ENCODE results near the gene CATSPER3.

Gene CATSPER3

DNA sequence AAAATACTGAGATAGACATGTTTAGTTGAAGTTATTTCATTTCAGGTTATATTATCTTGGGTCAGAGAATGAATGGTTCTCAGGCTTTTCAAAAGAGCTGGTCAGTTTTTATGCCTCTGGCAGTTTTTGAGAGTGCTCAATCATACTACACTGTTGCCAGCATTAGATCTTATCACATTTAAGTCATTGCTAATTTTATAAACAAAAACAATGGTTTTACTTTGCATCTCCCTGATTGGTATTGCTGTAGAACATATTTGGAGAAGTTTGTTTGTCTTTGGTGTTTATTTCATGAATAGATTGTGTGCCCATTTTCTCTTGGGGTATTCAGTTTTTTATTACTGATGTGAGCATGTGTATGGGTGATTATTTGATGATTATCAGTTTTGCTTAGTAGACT, 1.5 kb downstream of the CATSPER3 start:
- Histone ChIP-seq H3K27me3 (ENCODE audit: insufficient read depth, poor library complexity, severe bottlenecking) (no peaks in the 10 kb centered on the region), H3K4me3 (replicated peaks; ENCODE audit: insufficient read depth, low read length) (no peak overlapping the region), H3K27ac (replicated peaks) (no peak overlapping the region)
- TF ChIP-seq GABPA (IDR thresholded peaks at IDR 0.05; ENCODE audit: low read depth) (no peak), CTCF (IDR thresholded peaks at IDR 0.05; ENCODE audit: insufficient read depth, low read length) (no peak), POLR2AphosphoS5 (IDR thresholded peaks at IDR 0.05; ENCODE audit: low read depth) (no peak), SPI1 (IDR thresholded peaks at IDR 0.05; ENCODE audit: borderline replicate concordance, low read depth) (no peak)
- TF ChIP-seq, protein P1, sequence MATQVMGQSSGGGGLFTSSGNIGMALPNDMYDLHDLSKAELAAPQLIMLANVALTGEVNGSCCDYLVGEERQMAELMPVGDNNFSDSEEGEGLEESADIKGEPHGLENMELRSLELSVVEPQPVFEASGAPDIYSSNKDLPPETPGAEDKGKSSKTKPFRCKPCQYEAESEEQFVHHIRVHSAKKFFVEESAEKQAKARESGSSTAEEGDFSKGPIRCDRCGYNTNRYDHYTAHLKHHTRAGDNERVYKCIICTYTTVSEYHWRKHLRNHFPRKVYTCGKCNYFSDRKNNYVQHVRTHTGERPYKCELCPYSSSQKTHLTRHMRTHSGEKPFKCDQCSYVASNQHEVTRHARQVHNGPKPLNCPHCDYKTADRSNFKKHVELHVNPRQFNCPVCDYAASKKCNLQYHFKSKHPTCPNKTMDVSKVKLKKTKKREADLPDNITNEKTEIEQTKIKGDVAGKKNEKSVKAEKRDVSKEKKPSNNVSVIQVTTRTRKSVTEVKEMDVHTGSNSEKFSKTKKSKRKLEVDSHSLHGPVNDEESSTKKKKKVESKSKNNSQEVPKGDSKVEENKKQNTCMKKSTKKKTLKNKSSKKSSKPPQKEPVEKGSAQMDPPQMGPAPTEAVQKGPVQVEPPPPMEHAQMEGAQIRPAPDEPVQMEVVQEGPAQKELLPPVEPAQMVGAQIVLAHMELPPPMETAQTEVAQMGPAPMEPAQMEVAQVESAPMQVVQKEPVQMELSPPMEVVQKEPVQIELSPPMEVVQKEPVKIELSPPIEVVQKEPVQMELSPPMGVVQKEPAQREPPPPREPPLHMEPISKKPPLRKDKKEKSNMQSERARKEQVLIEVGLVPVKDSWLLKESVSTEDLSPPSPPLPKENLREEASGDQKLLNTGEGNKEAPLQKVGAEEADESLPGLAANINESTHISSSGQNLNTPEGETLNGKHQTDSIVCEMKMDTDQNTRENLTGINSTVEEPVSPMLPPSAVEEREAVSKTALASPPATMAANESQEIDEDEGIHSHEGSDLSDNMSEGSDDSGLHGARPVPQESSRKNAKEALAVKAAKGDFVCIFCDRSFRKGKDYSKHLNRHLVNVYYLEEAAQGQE (IDR thresholded peaks at IDR 0.05; ENCODE audit: insufficient replicate concordance, low read depth): no peak
- no peak for DNase-seq (ENCODE audit: low read depth in 1 of 2, low spot score in 1 of 2)

DNA sequence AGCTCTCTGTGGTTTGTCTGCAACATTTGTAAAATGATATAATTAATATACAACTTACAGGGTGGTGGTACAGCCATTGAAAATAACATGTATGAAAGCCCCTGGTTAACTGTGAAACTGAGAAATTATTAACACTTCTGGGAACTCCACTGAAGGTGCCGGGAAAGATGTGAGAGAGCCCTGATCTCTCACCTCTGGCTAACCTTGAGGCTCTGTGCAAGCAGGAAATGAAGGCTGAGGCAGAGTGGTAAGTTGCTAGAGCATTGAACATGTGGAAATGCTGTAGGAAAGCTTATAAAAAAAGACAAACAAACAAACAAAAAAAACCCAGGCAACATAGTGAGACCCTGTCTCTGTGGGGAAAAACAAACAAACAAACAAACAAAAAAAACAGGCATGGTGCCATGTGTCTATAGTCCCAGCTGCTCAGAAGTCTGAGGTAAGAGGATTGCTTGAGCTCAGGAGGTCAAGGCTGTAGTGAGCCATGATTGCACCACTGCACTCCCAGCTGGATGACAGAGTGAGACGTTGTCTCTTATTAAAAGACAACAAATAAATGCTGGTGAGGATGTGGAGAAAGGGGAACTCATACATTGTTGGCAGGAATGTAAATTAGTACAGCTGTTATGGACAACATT, 7.5 kb downstream of the CATSPER3 start:
- no peak overlapping the region for H3K4me3 ChIP-seq (replicated peaks; ENCODE audit: insufficient read depth, low read length)
- TF ChIP-seq SPI1 (IDR thresholded peaks at IDR 0.05; ENCODE audit: borderline replicate concordance, low read depth) (peak; percentile 26; the same call in 1 of the 2 replicates), GABPA (IDR thresholded peaks at IDR 0.05; ENCODE audit: low read depth) (no peak), CTCF (IDR thresholded peaks at IDR 0.05; ENCODE audit: insufficient read depth, low read length) (no peak), POLR2AphosphoS5 (IDR thresholded peaks at IDR 0.05; ENCODE audit: low read depth) (no peak)
- TF ChIP-seq, protein P1 (IDR thresholded peaks at IDR 0.05; ENCODE audit: insufficient replicate concordance, low read depth): no peak
- no peak overlapping the region for H3K27ac ChIP-seq (replicated peaks)
- DNase-seq (ENCODE audit: low read depth in 1 of 2, low spot score in 1 of 2): peak in 1 of 2 experiments; percentile 1
- H3K27me3 ChIP-seq (ENCODE audit: insufficient read depth, poor library complexity, severe bottlenecking): no peaks in the 10 kb centered on the region

GRCh38 chr5:134975843-134976242, 8.1 kb downstream of the CATSPER3 start:
- H3K27me3 ChIP-seq (ENCODE audit: insufficient read depth, poor library complexity, severe bottlenecking): no peaks in the 10 kb centered on the region
- H3K4me3 ChIP-seq (replicated peaks; ENCODE audit: insufficient read depth, low read length): no peak overlapping the region
- TF ChIP-seq SPI1 (IDR thresholded peaks at IDR 0.05; ENCODE audit: borderline replicate concordance, low read depth): no peak
- no peak for TF ChIP-seq POLR2AphosphoS5 (IDR thresholded peaks at IDR 0.05; ENCODE audit: low read depth)
- no peak for TF ChIP-seq GABPA (IDR thresholded peaks at IDR 0.05; ENCODE audit: low read depth)
- TF ChIP-seq CTCF (IDR thresholded peaks at IDR 0.05; ENCODE audit: insufficient read depth, low read length): no peak
- TF ChIP-seq, protein P1 (IDR thresholded peaks at IDR 0.05; ENCODE audit: insufficient replicate concordance, low read depth): no peak
- no peak overlapping the region for H3K27ac ChIP-seq (replicated peaks)
- DNase-seq (ENCODE audit: low read depth in 1 of 2, low spot score in 1 of 2): no peak
